ENCODE data around the gene FZD4. TPM values are rescaled to one million over a fixed set of nuclear protein-coding genes. Genes with fewer than 3 reads are reported as not detected.

Gene FZD4
- total RNA-seq, 1 experiment from 2014 or later: 7.7 TPM

DNA sequence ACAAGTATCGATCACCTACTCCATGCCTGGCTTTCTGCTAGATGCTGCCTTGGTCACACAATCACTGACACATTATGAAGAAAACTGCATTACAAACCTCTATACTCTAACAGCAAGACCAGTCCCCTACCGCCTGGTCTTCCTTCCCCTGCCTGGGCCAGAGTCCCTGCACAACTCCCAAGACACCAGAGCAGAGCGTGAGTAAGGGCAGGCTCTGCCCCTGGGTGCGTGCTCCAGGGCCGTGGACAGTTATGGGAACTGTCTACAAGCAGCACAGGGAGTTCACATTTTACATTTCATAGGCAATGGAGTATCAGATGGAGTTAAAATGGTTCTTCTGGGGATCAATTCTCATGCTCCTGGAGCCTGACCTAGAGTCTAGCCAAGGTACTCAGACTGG, 6.5 kb downstream of the FZD4 start (continued):
- TF ChIP-seq, protein P1, sequence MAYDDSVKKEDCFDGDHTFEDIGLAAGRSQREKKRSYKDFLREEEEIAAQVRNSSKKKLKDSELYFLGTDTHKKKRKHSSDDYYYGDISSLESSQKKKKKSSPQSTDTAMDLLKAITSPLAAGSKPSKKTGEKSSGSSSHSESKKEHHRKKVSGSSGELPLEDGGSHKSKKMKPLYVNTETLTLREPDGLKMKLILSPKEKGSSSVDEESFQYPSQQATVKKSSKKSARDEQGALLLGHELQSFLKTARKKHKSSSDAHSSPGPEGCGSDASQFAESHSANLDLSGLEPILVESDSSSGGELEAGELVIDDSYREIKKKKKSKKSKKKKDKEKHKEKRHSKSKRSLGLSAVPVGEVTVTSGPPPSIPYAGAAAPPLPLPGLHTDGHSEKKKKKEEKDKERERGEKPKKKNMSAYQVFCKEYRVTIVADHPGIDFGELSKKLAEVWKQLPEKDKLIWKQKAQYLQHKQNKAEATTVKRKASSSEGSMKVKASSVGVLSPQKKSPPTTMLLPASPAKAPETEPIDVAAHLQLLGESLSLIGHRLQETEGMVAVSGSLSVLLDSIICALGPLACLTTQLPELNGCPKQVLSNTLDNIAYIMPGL (CRISPR knock-in tag; IDR thresholded peaks at IDR 0.05): no peak
- TF ChIP-seq, protein P2, sequence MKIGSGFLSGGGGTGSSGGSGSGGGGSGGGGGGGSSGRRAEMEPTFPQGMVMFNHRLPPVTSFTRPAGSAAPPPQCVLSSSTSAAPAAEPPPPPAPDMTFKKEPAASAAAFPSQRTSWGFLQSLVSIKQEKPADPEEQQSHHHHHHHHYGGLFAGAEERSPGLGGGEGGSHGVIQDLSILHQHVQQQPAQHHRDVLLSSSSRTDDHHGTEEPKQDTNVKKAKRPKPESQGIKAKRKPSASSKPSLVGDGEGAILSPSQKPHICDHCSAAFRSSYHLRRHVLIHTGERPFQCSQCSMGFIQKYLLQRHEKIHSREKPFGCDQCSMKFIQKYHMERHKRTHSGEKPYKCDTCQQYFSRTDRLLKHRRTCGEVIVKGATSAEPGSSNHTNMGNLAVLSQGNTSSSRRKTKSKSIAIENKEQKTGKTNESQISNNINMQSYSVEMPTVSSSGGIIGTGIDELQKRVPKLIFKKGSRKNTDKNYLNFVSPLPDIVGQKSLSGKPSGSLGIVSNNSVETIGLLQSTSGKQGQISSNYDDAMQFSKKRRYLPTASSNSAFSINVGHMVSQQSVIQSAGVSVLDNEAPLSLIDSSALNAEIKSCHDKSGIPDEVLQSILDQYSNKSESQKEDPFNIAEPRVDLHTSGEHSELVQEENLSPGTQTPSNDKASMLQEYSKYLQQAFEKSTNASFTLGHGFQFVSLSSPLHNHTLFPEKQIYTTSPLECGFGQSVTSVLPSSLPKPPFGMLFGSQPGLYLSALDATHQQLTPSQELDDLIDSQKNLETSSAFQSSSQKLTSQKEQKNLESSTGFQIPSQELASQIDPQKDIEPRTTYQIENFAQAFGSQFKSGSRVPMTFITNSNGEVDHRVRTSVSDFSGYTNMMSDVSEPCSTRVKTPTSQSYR (CRISPR knock-in tag; IDR thresholded peaks at IDR 0.05): no peak

DNA sequence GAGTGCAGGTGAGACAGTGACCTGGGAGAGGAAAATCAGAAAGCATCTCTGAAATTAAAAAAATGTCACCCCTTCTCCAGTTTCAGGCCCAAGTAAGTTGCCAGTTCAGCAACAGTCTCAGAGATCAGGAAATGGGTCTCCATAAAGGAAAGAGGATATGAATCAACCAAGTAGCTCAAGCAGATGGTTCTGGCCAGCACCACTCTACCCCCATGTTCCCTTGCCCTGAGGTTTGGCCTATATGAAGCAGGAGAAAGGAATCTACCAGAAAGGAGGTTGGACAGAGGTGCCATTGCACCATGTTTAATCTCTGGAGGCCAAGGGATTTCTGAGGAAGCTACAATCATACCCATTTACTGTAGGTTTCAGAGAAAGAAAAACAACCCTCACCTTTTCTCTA, 7.7 kb downstream of the FZD4 start:
- no peaks in the 10 kb centered on the region for H3K9me3 Mint-ChIP-seq
- peaks cover 28% of the 10 kb centered on the region for H3K36me3 Mint-ChIP-seq
- ATAC-seq: no peak
- no peak overlapping the region for H3K27ac Mint-ChIP-seq
- peaks cover 16% of the 10 kb centered on the region for H3K4me1 Mint-ChIP-seq
- TF ChIP-seq SOX15 (CRISPR knock-in tag; IDR thresholded peaks at IDR 0.05): no peak
- no peak for TF ChIP-seq ELF4 (CRISPR knock-in tag; IDR thresholded peaks at IDR 0.05; ENCODE audit: low read depth)
- no peak for TF ChIP-seq NFE2L1 (CRISPR knock-in tag; IDR thresholded peaks at IDR 0.05)
- TF ChIP-seq, protein P3, sequence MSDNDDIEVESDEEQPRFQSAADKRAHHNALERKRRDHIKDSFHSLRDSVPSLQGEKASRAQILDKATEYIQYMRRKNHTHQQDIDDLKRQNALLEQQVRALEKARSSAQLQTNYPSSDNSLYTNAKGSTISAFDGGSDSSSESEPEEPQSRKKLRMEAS (CRISPR knock-in tag; IDR thresholded peaks at IDR 0.05): no peak
- TF ChIP-seq, protein P4, sequence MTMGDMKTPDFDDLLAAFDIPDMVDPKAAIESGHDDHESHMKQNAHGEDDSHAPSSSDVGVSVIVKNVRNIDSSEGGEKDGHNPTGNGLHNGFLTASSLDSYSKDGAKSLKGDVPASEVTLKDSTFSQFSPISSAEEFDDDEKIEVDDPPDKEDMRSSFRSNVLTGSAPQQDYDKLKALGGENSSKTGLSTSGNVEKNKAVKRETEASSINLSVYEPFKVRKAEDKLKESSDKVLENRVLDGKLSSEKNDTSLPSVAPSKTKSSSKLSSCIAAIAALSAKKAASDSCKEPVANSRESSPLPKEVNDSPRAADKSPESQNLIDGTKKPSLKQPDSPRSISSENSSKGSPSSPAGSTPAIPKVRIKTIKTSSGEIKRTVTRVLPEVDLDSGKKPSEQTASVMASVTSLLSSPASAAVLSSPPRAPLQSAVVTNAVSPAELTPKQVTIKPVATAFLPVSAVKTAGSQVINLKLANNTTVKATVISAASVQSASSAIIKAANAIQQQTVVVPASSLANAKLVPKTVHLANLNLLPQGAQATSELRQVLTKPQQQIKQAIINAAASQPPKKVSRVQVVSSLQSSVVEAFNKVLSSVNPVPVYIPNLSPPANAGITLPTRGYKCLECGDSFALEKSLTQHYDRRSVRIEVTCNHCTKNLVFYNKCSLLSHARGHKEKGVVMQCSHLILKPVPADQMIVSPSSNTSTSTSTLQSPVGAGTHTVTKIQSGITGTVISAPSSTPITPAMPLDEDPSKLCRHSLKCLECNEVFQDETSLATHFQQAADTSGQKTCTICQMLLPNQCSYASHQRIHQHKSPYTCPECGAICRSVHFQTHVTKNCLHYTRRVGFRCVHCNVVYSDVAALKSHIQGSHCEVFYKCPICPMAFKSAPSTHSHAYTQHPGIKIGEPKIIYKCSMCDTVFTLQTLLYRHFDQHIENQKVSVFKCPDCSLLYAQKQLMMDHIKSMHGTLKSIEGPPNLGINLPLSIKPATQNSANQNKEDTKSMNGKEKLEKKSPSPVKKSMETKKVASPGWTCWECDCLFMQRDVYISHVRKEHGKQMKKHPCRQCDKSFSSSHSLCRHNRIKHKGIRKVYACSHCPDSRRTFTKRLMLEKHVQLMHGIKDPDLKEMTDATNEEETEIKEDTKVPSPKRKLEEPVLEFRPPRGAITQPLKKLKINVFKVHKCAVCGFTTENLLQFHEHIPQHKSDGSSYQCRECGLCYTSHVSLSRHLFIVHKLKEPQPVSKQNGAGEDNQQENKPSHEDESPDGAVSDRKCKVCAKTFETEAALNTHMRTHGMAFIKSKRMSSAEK (CRISPR knock-in tag; IDR thresholded peaks at IDR 0.05; ENCODE audit: borderline replicate concordance): no peak
- TF ChIP-seq, protein P2 (CRISPR knock-in tag; IDR thresholded peaks at IDR 0.05): no peak
- TF ChIP-seq, protein P5, sequence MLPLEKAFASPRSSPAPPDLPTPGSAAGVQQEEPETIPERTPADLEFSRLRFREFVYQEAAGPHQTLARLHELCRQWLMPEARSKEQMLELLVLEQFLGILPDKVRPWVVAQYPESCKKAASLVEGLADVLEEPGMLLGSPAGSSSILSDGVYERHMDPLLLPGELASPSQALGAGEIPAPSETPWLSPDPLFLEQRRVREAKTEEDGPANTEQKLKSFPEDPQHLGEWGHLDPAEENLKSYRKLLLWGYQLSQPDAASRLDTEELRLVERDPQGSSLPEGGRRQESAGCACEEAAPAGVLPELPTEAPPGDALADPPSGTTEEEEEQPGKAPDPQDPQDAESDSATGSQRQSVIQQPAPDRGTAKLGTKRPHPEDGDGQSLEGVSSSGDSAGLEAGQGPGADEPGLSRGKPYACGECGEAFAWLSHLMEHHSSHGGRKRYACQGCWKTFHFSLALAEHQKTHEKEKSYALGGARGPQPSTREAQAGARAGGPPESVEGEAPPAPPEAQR (CRISPR knock-in tag; IDR thresholded peaks at IDR 0.05): no peak
- no peak for TF ChIP-seq RORB (CRISPR knock-in tag; IDR thresholded peaks at IDR 0.05)
- no peak for TF ChIP-seq CREM (CRISPR knock-in tag; IDR thresholded peaks at IDR 0.05)
- TF ChIP-seq, protein P6, sequence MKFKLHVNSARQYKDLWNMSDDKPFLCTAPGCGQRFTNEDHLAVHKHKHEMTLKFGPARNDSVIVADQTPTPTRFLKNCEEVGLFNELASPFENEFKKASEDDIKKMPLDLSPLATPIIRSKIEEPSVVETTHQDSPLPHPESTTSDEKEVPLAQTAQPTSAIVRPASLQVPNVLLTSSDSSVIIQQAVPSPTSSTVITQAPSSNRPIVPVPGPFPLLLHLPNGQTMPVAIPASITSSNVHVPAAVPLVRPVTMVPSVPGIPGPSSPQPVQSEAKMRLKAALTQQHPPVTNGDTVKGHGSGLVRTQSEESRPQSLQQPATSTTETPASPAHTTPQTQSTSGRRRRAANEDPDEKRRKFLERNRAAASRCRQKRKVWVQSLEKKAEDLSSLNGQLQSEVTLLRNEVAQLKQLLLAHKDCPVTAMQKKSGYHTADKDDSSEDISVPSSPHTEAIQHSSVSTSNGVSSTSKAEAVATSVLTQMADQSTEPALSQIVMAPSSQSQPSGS (CRISPR knock-in tag; IDR thresholded peaks at IDR 0.05; ENCODE audit: borderline replicate concordance, low read depth): no peak
- TF ChIP-seq, protein P7, sequence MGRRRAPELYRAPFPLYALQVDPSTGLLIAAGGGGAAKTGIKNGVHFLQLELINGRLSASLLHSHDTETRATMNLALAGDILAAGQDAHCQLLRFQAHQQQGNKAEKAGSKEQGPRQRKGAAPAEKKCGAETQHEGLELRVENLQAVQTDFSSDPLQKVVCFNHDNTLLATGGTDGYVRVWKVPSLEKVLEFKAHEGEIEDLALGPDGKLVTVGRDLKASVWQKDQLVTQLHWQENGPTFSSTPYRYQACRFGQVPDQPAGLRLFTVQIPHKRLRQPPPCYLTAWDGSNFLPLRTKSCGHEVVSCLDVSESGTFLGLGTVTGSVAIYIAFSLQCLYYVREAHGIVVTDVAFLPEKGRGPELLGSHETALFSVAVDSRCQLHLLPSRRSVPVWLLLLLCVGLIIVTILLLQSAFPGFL (CRISPR knock-in tag; IDR thresholded peaks at IDR 0.05; ENCODE audit: borderline replicate concordance): no peak
- TF ChIP-seq JUN (CRISPR knock-in tag; IDR thresholded peaks at IDR 0.05): no peak
- TF ChIP-seq NR2C2 (CRISPR knock-in tag; IDR thresholded peaks at IDR 0.05): no peak
- TF ChIP-seq MYBL2 (CRISPR knock-in tag; IDR thresholded peaks at IDR 0.05): no peak
- TF ChIP-seq, protein P8, sequence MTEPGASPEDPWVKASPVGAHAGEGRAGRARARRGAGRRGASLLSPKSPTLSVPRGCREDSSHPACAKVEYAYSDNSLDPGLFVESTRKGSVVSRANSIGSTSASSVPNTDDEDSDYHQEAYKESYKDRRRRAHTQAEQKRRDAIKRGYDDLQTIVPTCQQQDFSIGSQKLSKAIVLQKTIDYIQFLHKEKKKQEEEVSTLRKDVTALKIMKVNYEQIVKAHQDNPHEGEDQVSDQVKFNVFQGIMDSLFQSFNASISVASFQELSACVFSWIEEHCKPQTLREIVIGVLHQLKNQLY (CRISPR knock-in tag; IDR thresholded peaks at IDR 0.05): no peak
- no peak for TF ChIP-seq TEAD4 (CRISPR knock-in tag; IDR thresholded peaks at IDR 0.05)
- TF ChIP-seq ZBTB21 (CRISPR knock-in tag; IDR thresholded peaks at IDR 0.05; ENCODE audit: borderline replicate concordance): no peak
- no peak for TF ChIP-seq ZNF671 (CRISPR knock-in tag; IDR thresholded peaks at IDR 0.05)
- H3K4me3 Mint-ChIP-seq: no peak overlapping the region
- H3K27me3 Mint-ChIP-seq (ENCODE audit: low read depth): peaks cover 3% of the 10 kb centered on the region; the same call in 1 of the 2 replicates
- ChIA-PET CTCF (interaction anchor here (1.2 kb wide), 1 partner anchor 8 kb away, joined by 5 read pairs; no protein-coding TSS in a partner anchor), POLR2A (no interaction called here)
- DNase-seq (ENCODE audit: low spot score): no peak
